ENCODE results near the gene CACTIN.
"Not testable (repeated sequence)": the region's sequence is repeated elsewhere in the genome, so short reads cannot be mapped to it uniquely, and the experiment has no call there.

The CACTIN gene

DNA sequence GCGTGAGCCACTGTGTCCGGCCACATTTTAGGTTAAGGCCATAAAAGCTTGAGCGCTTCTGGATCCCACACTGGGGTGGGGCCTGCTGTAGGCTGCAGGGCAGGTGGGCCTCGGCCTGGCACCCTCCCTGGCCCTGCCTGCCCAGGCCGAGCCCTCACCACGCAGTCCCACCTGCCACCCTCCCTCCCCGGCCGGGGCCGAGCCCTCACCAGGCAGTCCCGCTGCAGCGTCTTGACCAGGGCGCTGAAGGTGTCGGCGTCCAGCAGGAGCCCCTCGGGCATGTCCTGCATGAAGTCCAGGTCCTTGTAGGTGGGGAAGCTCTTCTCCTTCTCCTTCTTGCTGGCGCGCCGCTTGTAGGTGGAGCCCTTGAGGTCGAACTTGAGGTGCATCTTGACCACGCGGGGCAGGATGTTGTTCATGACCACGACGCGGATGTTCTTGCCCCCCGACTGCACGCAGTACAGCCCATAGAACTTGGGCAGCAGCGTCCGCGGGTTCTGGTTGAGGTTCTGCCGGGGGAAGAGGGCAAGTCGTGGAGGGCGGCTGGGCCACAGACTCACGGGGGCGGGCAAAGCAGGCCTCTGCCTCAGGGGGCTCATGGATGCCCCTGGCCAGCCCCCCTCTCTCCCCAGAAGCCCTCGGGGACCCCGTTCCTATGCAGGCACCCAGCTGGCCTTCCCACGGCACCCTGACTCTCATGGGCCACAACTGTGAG, 26.6 kb upstream of the CACTIN start:
- Histone ChIP-seq H3K9me3 (replicated peaks; ENCODE audit: low read length) (no peaks in the 10 kb centered on the region), H3K36me3 (ENCODE audit: insufficient read depth, low read length) (peaks cover 38% of the 10 kb centered on the region), H3K4me1 (ENCODE audit: control insufficient read depth, insufficient read depth, low read length) (peaks cover 21% of the 10 kb centered on the region), H3K27me3 (ENCODE audit: control insufficient read depth, insufficient read depth, low read length) (peaks cover 9% of the 10 kb centered on the region), H3K4me2 (ENCODE audit: low read length) (no peak overlapping the region), H3K4me3 (ENCODE audit: low read length) (no peak overlapping the region), H3K9ac (ENCODE audit: low read depth, low read length) (no peak overlapping the region)

DNA sequence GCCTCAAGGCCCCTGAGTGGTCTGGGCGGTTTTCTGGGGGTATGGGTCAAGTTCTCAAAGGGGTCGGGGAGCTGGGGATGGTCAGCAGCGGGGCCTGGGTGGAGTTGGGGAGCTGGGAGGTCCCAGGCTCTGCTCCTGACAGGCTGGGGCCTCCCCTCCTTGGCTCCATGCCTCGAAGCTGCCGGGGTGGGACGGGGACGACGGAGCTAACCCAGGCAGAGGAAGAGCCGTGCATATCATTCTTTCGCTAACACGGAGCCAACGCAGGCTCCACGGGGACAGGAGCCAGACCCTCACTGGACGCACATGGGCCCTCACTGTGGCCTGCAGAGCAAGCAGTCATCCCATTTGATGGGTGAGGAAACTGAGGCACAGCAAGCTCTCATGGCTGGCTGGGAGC, 25.8 kb upstream of the CACTIN start:
- Histone ChIP-seq H3K9me3 (replicated peaks; ENCODE audit: low read length) (no peaks in the 10 kb centered on the region), H3K4me1 (ENCODE audit: control insufficient read depth, insufficient read depth, low read length) (peaks cover 21% of the 10 kb centered on the region), H3K4me2 (ENCODE audit: low read length) (no peak overlapping the region), H3K27me3 (ENCODE audit: control insufficient read depth, insufficient read depth, low read length) (peaks cover 9% of the 10 kb centered on the region), H3K9ac (ENCODE audit: low read depth, low read length) (no peak overlapping the region), H3K4me3 (ENCODE audit: low read length) (no peak overlapping the region), H3K36me3 (ENCODE audit: insufficient read depth, low read length) (peaks cover 37% of the 10 kb centered on the region)

DNA sequence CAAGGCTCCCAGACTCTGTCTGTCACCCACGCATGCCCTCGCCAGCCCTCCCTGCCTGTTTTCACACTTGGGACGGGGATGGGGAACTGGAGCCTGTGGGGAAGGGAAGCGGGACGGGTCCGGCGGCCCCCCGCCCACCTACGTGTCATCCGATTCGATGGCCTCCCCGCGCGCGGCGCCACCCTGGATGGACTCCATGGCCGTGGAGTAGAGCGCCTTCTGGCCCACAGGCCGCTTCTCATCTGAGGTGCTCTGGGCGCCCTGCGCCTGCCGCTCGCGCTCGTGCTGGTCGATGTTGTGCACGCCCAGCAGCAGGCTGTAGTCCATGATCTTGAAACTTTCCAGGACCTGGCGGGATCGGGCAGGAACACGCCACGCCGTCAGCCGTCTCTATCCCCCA, 25.1 kb upstream of the CACTIN start:
- Histone ChIP-seq H3K27me3 (ENCODE audit: control insufficient read depth, insufficient read depth, low read length) (peaks cover 9% of the 10 kb centered on the region), H3K4me1 (ENCODE audit: control insufficient read depth, insufficient read depth, low read length) (peaks cover 21% of the 10 kb centered on the region), H3K4me3 (ENCODE audit: low read length) (no peak overlapping the region), H3K9ac (ENCODE audit: low read depth, low read length) (no peak overlapping the region), H3K4me2 (ENCODE audit: low read length) (no peak overlapping the region), H3K36me3 (ENCODE audit: insufficient read depth, low read length) (peaks cover 30% of the 10 kb centered on the region), H3K9me3 (replicated peaks; ENCODE audit: low read length) (no peaks in the 10 kb centered on the region)

DNA sequence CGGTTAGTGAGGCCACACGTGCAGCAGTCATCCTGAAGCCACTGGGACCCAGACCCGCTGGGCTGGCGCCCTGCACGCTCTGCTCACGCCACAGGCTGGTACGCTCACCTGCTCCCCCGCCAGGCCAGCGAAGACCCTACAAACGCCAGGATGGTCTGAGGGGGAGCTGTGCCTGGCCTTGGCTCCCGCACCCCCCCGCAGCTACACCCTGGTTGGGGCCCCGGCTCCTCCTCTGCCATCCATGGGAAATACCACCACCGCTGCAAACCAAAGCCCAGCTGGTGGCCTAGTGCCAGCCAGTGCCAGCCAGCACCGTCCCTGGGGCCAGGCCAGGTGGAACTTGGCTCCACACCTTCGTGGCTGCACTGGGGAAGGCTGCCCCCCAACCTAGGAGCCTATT, 23.3 kb upstream of the CACTIN start:
- Histone ChIP-seq H3K4me3 (ENCODE audit: low read length) (no peak overlapping the region), H3K4me1 (ENCODE audit: control insufficient read depth, insufficient read depth, low read length) (peaks cover 7% of the 10 kb centered on the region), H3K9me3 (replicated peaks; ENCODE audit: low read length) (no peaks in the 10 kb centered on the region), H3K27me3 (ENCODE audit: control insufficient read depth, insufficient read depth, low read length) (peaks cover 9% of the 10 kb centered on the region), H3K4me2 (ENCODE audit: low read length) (no peak overlapping the region), H3K9ac (ENCODE audit: low read depth, low read length) (no peak overlapping the region), H3K36me3 (ENCODE audit: insufficient read depth, low read length) (peaks cover 46% of the 10 kb centered on the region)

DNA sequence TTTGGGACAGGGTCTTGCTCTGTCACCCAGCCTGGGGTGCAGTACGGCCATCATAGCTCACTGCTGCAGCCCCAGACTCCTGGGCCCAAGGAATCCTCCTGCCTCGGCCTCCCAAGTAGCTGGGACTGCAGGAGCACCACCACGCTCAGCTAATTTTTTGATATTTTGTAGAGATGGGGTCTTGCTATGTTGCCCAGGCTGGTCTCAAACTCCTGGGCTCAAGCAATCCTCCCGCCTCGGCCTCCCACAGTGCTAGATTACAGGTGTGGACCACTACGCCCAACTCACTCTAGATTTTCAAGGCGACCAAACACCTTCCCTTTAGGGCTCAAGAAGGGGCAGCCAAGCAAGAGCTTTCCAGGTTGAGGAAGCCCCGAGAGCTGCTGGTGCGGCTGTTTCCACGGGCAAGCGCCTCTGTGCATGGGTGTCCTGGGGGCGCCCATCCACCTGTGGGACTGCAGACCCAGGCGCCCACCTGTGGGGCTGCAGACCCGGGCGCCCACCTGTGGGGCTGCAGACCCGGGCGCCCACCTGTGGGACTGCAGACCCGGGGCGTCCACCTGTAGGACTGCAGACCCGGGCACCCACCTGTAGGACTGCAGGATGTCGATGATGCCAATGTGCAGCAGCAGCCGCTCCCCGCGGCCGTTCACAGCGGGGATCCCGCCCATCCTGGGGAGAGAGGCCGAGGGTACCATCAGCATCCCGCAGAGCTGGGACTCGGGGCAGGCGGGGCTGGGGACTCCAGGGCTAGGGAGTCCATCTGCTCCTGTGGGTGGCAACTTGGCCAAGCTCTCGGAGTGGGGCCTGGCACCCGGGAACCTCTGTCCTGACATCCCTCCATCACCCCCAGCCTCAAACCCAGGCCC, 21.7 kb upstream of the CACTIN start:
- Histone ChIP-seq H3K36me3 (ENCODE audit: insufficient read depth, low read length) (peaks cover 43% of the 10 kb centered on the region), H3K9me3 (replicated peaks; ENCODE audit: low read length) (no peaks in the 10 kb centered on the region)

DNA sequence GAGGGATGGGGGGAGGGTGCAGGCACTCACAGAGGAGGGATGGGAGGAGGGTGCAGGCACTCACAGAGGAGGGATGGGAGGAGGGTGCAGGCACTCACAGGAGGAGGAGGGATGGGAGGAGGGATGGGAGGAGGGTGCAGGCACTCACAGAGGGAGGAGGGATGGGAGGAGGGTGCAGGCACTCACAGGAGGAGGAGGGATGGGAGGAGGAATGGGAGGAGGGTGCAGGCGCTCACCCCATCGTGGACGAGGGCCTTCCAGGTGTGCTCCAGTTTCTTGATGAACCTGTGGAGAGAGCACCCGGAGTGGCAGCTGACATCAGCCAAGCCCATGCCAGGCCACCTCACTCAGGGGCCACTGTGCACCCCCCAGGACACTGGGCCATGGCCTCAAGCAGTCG, 20.5 kb upstream of the CACTIN start:
- H3K9ac ChIP-seq (ENCODE audit: low read depth, low read length); H3K4me1 ChIP-seq (ENCODE audit: control insufficient read depth, insufficient read depth, low read length); H3K4me2 ChIP-seq (ENCODE audit: low read length); H3K4me3 ChIP-seq (ENCODE audit: low read length); H3K27me3 ChIP-seq (ENCODE audit: control insufficient read depth, insufficient read depth, low read length); H3K9me3 ChIP-seq (replicated peaks; ENCODE audit: low read length): not testable (repeated sequence)
- H3K36me3 ChIP-seq (ENCODE audit: insufficient read depth, low read length), result peaks cover 39% of the 10 kb centered on the region

More for the DNA sequence above, 21.7 kb upstream of the CACTIN start:
- Histone ChIP-seq H3K4me3 (ENCODE audit: low read length) (no peak overlapping the region), H3K4me2 (ENCODE audit: low read length) (no peak overlapping the region), H3K27me3 (ENCODE audit: control insufficient read depth, insufficient read depth, low read length) (peaks cover 9% of the 10 kb centered on the region), H3K4me1 (ENCODE audit: control insufficient read depth, insufficient read depth, low read length) (peaks cover 7% of the 10 kb centered on the region), H3K9ac (ENCODE audit: low read depth, low read length) (no peak overlapping the region)

DNA sequence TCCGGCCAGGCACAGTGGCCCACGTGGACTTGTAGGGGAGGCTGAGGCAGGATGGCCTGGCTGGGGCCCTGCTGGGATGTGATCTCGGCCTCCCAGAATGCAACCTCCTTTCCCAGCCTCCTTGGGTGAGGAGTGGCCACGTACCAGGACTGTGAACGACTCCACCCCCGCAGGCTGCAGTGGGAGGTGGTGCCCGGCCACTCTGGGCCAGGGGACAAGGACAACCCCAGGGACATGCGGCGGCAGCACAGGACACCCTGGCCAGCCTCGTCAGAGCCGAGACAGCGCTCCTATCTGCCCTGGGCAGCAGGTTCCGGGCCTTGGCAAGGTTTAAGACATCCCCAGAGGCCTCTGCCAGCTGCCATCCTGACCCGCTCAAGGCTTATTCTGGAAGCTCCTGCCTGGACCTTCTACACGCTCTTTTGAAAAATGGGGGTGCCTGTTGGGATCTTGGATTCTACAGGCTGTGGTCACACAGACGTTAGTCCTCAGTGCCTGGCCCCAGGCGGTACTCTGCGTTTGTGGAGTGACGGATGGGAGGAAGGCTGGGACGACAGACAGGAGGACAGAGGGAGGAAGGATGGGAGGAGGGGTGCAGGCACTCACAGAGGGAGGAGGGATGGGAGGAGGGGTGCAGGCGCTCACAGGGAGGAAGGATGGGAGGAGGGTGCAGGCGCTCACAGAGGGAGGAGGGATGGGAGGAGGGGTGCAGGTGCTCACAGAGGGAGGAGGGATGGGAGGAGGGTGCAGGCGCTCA, 19.9 kb upstream of the CACTIN start:
- H3K36me3 ChIP-seq (ENCODE audit: insufficient read depth, low read length), result peaks cover 38% of the 10 kb centered on the region

DNA sequence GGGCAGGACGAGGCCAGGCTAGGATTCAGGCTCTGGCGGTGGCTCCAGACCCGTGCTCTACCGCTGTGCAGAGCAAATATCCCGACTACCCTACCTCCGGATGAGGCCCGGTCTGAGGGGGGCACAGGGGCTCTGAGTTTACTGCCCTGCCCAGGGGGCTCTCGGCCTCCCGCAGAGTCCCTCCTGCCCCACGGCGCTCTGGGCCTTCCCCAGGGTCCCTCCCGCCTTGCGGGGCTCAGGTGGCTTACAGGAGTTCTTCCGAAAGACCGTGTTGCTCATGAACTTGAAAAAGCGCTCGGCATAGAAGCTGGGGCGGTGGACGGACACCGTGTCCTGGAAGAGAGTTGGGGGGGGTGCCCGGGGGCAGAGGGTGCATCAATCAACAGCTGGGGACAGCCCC, 19.1 kb upstream of the CACTIN start:
- H3K4me2 ChIP-seq (ENCODE audit: low read length), result no peak overlapping the region
- H3K36me3 ChIP-seq (ENCODE audit: insufficient read depth, low read length), result peaks cover 36% of the 10 kb centered on the region
- no peaks in the 10 kb centered on the region for H3K9me3 ChIP-seq (replicated peaks; ENCODE audit: low read length)
- H3K27me3 ChIP-seq (ENCODE audit: control insufficient read depth, insufficient read depth, low read length), result peaks cover 9% of the 10 kb centered on the region
- no peak overlapping the region for H3K4me3 ChIP-seq (ENCODE audit: low read length)
- H3K4me1 ChIP-seq (ENCODE audit: control insufficient read depth, insufficient read depth, low read length), result peaks cover 7% of the 10 kb centered on the region
- H3K9ac ChIP-seq (ENCODE audit: low read depth, low read length), result no peak overlapping the region

More for the DNA sequence above, 19.9 kb upstream of the CACTIN start:
- H3K4me1 ChIP-seq (ENCODE audit: control insufficient read depth, insufficient read depth, low read length), result peaks cover 7% of the 10 kb centered on the region
- H3K27me3 ChIP-seq (ENCODE audit: control insufficient read depth, insufficient read depth, low read length), result peaks cover 9% of the 10 kb centered on the region
- no peak overlapping the region for H3K4me2 ChIP-seq (ENCODE audit: low read length)
- H3K4me3 ChIP-seq (ENCODE audit: low read length), result no peak overlapping the region
- no peak overlapping the region for H3K9ac ChIP-seq (ENCODE audit: low read depth, low read length)
- no peaks in the 10 kb centered on the region for H3K9me3 ChIP-seq (replicated peaks; ENCODE audit: low read length)

DNA sequence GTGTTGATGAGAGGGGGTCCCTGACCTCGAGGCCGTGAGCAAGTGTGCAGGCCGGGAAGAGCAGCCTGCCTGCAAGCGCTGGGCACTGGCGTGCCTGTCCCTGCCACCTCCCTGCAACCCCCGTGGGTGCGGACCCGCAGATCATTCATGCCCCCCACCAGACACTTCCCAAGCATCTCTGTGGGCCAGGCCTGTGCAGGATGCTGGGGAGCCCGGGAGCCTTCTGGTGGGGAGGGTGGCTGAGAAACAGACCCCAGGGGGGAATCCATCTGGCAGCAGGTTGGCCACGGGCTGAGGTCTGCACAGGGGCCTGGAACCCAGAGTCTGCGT, 18.4 kb upstream of the CACTIN start:
- H3K9ac ChIP-seq (ENCODE audit: low read depth, low read length), result no peak overlapping the region
- H3K4me1 ChIP-seq (ENCODE audit: control insufficient read depth, insufficient read depth, low read length), result peaks cover 5% of the 10 kb centered on the region

DNA sequence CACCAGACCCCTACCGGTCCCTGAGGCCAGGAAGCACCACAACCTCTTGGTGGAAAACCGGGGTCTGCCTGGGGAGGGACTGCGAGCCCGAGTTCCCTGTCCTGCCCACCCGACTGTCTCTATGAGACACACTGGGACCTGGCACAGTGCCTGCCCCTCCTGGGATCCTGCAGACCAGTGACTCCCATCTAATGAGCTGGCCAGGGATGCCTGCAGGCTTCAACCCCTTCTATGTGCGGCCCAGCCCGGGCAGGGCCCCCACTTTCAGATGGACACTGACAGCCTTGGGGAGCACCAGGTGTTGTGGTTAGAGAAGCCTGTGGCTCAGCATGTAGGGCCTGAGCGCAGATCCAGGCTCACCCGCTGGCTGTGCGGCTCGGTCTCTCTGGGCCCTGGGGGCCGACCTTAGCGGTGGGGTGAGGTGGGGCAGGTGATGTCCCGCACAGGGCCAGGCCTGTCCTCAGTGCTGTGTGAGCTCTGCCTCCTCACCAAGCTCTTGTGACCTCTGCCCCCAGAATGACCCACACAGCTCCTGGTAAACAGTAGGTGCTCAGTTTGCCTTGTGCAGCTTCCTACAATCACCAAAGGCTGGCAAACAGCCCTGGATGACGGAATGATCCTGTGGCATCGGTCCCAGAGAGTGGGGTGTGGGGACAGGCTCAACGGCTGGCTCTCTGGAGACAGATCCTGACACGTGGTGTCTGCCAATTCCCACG, 17.9 kb upstream of the CACTIN start:
- Histone ChIP-seq H3K9me3 (replicated peaks; ENCODE audit: low read length) (no peaks in the 10 kb centered on the region), H3K9ac (ENCODE audit: low read depth, low read length) (no peak overlapping the region), H3K4me2 (ENCODE audit: low read length) (no peak overlapping the region), H3K36me3 (ENCODE audit: insufficient read depth, low read length) (peaks cover 38% of the 10 kb centered on the region), H3K27me3 (ENCODE audit: control insufficient read depth, insufficient read depth, low read length) (no peaks in the 10 kb centered on the region), H3K4me3 (ENCODE audit: low read length) (no peak overlapping the region), H3K4me1 (ENCODE audit: control insufficient read depth, insufficient read depth, low read length) (peaks cover 3% of the 10 kb centered on the region)

More for the DNA sequence above, 18.4 kb upstream of the CACTIN start:
- Histone ChIP-seq H3K4me3 (ENCODE audit: low read length) (no peak overlapping the region), H3K27me3 (ENCODE audit: control insufficient read depth, insufficient read depth, low read length) (peaks cover 4% of the 10 kb centered on the region), H3K4me2 (ENCODE audit: low read length) (no peak overlapping the region), H3K9me3 (replicated peaks; ENCODE audit: low read length) (no peaks in the 10 kb centered on the region), H3K36me3 (ENCODE audit: insufficient read depth, low read length) (peaks cover 33% of the 10 kb centered on the region)

All from skeletal muscle satellite cell (primary cell).